OCI-LY7 (cell line): ENCODE results near the gene LZIC. TPM values are rescaled to one million over a fixed set of nuclear protein-coding genes. Genes with fewer than 3 reads are reported as not detected.

Source experiments
- BruUV-seq: library from RNA; stranded (reverse); fragments of 400-500 nt; replicated peaks from 2 replicates; lab custom pipeline; 2021; lab: Mats Ljungman, UMichigan
- CTCF ChIA-PET: fragments of 300-600 bp; sonication (Branson Sonifier 250); formaldehyde crosslinking; loops from one replicate; lab custom pipeline; 2022; ENCODE audit warnings: antibody characterized with exemption; ENCODE audit not compliant: unreplicated experiment; lab: Charles Lee
- POLR2A ChIA-PET: fragments of 300-600 bp; sonication (Branson Sonifier 250); formaldehyde crosslinking; loops from one replicate; lab custom pipeline; 2022; ENCODE audit warnings: antibody characterized with exemption; lab: Charles Lee
- DNase-seq: peaks from one replicate; pipeline ENCODE4 v3.0.0-alpha.2; 2015; ENCODE audit warnings: low spot score
- H2AFZ ChIP-seq: fragments of 200-600 bp; sonication (generic), shearing (Covaris generic); 2 replicates; pipeline ENCODE4 v1.6.1; 2014; ENCODE audit warnings: mild to moderate bottlenecking, antibody characterized with exemption, low read length, moderate library complexity
- H3K27ac ChIP-seq: fragments of 200-600 bp; sonication (generic); 2 replicates; pipeline ENCODE4 v1.5.1; 2014; ENCODE audit warnings: mixed run types, low read depth, mild to moderate bottlenecking, moderate library complexity, low read length, inconsistent platforms; ENCODE audit not compliant: poor library complexity, severe bottlenecking
- H3K36me3 ChIP-seq: fragments of 200-600 bp; sonication (generic); 2 replicates; pipeline ENCODE4 v1.6.1; 2014; ENCODE audit warnings: mild to moderate bottlenecking, antibody characterized with exemption, low read length, moderate library complexity, mixed read lengths; ENCODE audit not compliant: insufficient read depth
- H3K4me1 ChIP-seq: fragments of 200-600 bp; sonication (generic); 2 replicates; pipeline ENCODE4 v1.5.1; 2014; ENCODE audit warnings: mild to moderate bottlenecking, low read length; ENCODE audit not compliant: insufficient read depth, poor library complexity, severe bottlenecking
- H3K4me2 ChIP-seq: fragments of 200-600 bp; sonication (generic); 2 replicates; pipeline ENCODE4 v1.6.1; 2014; ENCODE audit warnings: mild to moderate bottlenecking, low read length
- H3K4me3 ChIP-seq: fragments of 200-600 bp; sonication (generic); 2 replicates; pipeline ENCODE4 v1.5.1; 2014; ENCODE audit warnings: mild to moderate bottlenecking, low read depth, low read length; ENCODE audit not compliant: poor library complexity, severe bottlenecking
- H3K79me2 ChIP-seq: fragments of 200-600 bp; sonication (generic); 2 replicates; pipeline ENCODE4 v1.6.1; 2016; ENCODE audit warnings: low read depth, mild to moderate bottlenecking, low read length, moderate library complexity, mixed read lengths; ENCODE audit not compliant: insufficient read depth
- H3K9me2 ChIP-seq: fragments of 200-600 bp; sonication (generic); 2 replicates; pipeline ENCODE4 v1.6.1; 2016; ENCODE audit warnings: mild to moderate bottlenecking, low read length, mixed read lengths; ENCODE audit not compliant: insufficient read depth
- H3K9me3 ChIP-seq: fragments of 200-600 bp; sonication (generic); 2 replicates; pipeline ENCODE4 v1.6.1; 2014; ENCODE audit warnings: mild to moderate bottlenecking, mixed run types, low read length, mixed read lengths
- H4K20me1 ChIP-seq: fragments of 200-600 bp; sonication (generic); 2 replicates; pipeline ENCODE4 v1.6.1; 2014; ENCODE audit warnings: mild to moderate bottlenecking, antibody characterized with exemption, low read length, moderate library complexity, mixed read lengths; ENCODE audit not compliant: insufficient read depth
- EZH2phosphoT487 ChIP-seq: fragments of 200-600 bp; sonication (generic); IDR thresholded peaks from 2 replicates; pipeline ENCODE4 v1.6.1; 2018; ENCODE audit warnings: low read depth, borderline replicate concordance, mild to moderate bottlenecking, mixed run types, antibody characterized with exemption, low read length, moderate library complexity, mixed read lengths
- intact Hi-C: fragments of 100-400 bp; cut with micrococcal nuclease; formaldehyde crosslinking; loops from one replicate; pipeline ENCODE4 v1.10.0; 2022; ENCODE audit not compliant: unreplicated experiment
- total RNA-seq, 2 experiments: library from RNA; depleted of rRNA in 1 of 2; stranded (reverse); fragments of >200 nt in 1 of 2; shearing (Covaris generic) in 1 of 2; gene quantifications; 2 replicates each; pipeline ENCODE4 v1.2.3, GENCODE V29; 2014 to 2022
- TF ChIP-seq, protein P1 (sequence below): fragments of 200-600 bp; sonication (generic); conservative IDR thresholded peaks from 2 replicates; pipeline ENCODE4 v1.5.1; 2014; ENCODE audit warnings: mild to moderate bottlenecking, antibody characterized with exemption, low read length, moderate library complexity, mixed read lengths

The LZIC gene
- total RNA-seq, 2 experiments from 2014 or later: 19.1 to 31.4 TPM

DNA sequence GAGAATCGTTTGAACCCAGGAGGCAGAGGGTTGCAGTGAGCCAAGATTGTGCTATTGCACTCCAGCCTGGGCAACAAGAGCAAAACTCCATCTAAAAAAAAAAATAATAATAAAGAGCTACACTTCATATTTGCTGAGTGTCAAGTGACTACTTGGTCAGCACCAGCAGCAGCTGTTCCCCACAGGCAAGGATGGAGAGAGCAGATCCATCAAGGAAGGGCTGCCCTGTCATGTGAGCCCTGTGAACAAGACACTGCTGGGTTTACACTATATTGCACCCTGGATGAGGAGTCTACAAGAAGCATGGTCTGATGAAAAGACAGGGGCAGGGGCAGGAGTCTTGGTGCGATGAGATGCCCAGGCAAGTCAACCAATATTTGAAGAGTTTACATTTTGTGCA lies 36.7 kb downstream of the LZIC start:
- no peak for DNase-seq
- peaks cover 15% of the 10 kb centered on the region for H3K4me1 ChIP-seq
- H3K36me3 ChIP-seq: no peaks in the 10 kb centered on the region
- no peaks in the 10 kb centered on the region for H3K9me2 ChIP-seq
- H3K9me3 ChIP-seq: no peaks in the 10 kb centered on the region
- no peaks in the 10 kb centered on the region for H3K79me2 ChIP-seq
- ChIA-PET CTCF (interaction anchor here (0.5 kb wide), 1 partner anchor 11 kb away, joined by 3 read pairs; no protein-coding TSS in a partner anchor), POLR2A (no interaction called here)
- H2AFZ ChIP-seq: no peak overlapping the region
- H3K4me3 ChIP-seq: no peak overlapping the region
- no peak overlapping the region for H3K27ac ChIP-seq
- TF ChIP-seq, protein P1, sequence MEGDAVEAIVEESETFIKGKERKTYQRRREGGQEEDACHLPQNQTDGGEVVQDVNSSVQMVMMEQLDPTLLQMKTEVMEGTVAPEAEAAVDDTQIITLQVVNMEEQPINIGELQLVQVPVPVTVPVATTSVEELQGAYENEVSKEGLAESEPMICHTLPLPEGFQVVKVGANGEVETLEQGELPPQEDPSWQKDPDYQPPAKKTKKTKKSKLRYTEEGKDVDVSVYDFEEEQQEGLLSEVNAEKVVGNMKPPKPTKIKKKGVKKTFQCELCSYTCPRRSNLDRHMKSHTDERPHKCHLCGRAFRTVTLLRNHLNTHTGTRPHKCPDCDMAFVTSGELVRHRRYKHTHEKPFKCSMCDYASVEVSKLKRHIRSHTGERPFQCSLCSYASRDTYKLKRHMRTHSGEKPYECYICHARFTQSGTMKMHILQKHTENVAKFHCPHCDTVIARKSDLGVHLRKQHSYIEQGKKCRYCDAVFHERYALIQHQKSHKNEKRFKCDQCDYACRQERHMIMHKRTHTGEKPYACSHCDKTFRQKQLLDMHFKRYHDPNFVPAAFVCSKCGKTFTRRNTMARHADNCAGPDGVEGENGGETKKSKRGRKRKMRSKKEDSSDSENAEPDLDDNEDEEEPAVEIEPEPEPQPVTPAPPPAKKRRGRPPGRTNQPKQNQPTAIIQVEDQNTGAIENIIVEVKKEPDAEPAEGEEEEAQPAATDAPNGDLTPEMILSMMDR: no peak
- TF ChIP-seq EZH2phosphoT487: no peak
- intact Hi-C loops: no loop called here
- no TSS peak for BruUV-seq
- H4K20me1 ChIP-seq: no peaks in the 10 kb centered on the region
- no peak overlapping the region for H3K4me2 ChIP-seq

DNA sequence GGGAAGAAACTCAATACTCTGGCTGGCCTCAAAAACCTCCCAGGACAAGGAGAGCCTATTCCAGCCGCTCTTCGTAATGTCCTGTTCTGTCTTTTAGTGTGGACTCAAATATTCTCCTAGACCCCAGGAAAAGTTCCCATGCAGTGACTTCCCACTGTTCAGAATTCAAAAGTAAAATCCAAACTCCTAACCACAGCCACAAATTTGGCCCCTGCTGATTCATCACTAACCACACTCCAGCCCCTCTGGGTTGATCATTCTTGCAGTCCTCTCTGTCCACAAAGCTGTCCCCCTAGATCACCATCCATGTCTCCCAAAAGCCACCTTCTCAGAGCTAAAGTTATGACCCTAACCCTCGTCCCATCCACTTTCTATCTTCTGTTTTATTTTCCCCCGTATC lies 38.2 kb downstream of the LZIC start:
- intact Hi-C loops: no loop called here
- Histone ChIP-seq H3K9me2 (no peaks in the 10 kb centered on the region), H3K4me3 (no peak overlapping the region), H2AFZ (no peak overlapping the region), H3K9me3 (no peaks in the 10 kb centered on the region), H3K36me3 (no peaks in the 10 kb centered on the region), H4K20me1 (no peaks in the 10 kb centered on the region), H3K4me2 (no peak overlapping the region), H3K27ac (no peak overlapping the region), H3K79me2 (no peaks in the 10 kb centered on the region), H3K4me1 (peaks cover 16% of the 10 kb centered on the region)
- POLR2A ChIA-PET: no interaction called here
- TF ChIP-seq, protein P1: no peak
- no peak for TF ChIP-seq EZH2phosphoT487
- CTCF ChIA-PET: no interaction called here
- BruUV-seq: no TSS peak
- no peak for DNase-seq

DNA sequence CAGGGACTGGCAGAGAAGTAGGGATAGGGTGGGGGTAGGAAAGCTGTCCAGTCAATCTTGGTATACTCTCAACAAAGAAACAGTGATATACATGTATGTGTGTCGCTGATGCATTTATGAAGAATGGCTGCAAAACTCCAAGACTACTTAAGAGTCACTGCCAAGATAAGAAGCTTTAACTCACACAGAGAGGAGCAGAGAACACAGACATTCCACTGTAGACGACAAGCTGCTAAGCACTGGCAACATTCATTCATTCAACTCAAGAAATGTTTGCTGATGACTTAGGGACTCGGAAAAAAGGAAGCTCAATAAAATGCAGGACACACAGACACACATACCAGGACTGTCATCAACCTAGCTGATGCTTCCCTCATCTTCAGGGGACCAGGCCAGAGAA lies 38.6 kb downstream of the LZIC start:
- Histone ChIP-seq H3K27ac (no peak overlapping the region), H2AFZ (no peak overlapping the region), H3K36me3 (no peaks in the 10 kb centered on the region), H3K9me2 (no peaks in the 10 kb centered on the region), H3K79me2 (no peaks in the 10 kb centered on the region), H3K4me3 (no peak overlapping the region), H4K20me1 (no peaks in the 10 kb centered on the region), H3K4me2 (no peak overlapping the region), H3K4me1 (peaks cover 16% of the 10 kb centered on the region), H3K9me3 (no peaks in the 10 kb centered on the region)
- ChIA-PET POLR2A (interaction anchor here (1.6 kb wide), 1 partner anchor 14 kb away, joined by 3 read pairs; no protein-coding TSS in a partner anchor), CTCF (no interaction called here)
- DNase-seq: no peak
- intact Hi-C loops: no loop called here
- TF ChIP-seq EZH2phosphoT487: no peak
- no TSS peak for BruUV-seq
